HG02885 (cell line): Measurements from ENCODE around the gene CCDC73.
"Not testable (repeated sequence)": the region's sequence is repeated elsewhere in the genome, so short reads cannot be mapped to it uniquely, and the experiment has no call there.

ENCODE experiments used
- ATAC-seq: cut with Tn5 transposase; IDR thresholded peaks from one replicate; pipeline ENCODE4 v1.9.1; 2021; ENCODE audit warnings: mild to moderate bottlenecking; ENCODE audit not compliant: unreplicated experiment, poor library complexity

The CCDC73 gene

GRCh38 chr11:32794439-32794838 is at the start of gene CCDC73:
CCDC73 (minus strand) TSS chr11:32794662; CDS start chr11:32760243, 34,419 bp downstream.
- ATAC-seq = no peak

DNA sequence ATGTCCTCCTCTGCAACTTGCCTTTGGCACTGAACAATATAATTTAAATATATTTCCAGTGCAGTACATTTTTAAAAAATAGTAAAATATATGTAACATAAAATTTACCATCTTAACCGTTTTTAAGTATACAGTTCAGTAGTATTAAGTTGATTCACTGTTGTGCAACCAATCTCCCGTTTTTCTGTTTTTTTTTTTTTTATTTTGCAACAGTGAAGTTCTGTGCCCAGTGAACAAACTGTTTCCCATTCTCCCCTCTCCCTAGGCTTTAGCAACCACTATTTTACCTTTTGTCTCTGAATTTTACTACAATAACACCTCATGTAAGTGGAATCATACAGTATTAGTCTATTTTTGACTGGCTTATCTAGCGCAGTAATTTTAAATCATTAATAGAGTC is 49.1 kb upstream of the CCDC73 start:
- no peak for ATAC-seq

DNA sequence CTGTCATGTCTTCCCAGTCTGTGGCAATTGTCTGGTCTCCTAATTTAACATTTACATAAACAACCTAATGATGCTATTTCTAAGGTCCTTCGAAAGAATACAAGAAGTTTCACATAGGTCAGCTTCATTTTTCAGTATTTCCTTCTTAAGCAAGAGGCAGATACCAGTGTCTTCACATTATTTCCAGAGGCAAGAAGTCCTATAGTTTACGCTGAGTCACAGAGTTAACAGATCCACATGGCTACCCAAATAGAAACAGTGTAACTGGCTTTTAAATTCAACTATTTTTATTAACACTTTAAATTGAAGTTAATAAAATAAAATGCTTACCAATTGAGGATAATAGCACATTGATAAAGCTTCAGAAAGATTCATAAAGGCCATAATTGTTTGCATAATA is 46.1 kb upstream of the CCDC73 start:
- ATAC-seq = no peak

DNA sequence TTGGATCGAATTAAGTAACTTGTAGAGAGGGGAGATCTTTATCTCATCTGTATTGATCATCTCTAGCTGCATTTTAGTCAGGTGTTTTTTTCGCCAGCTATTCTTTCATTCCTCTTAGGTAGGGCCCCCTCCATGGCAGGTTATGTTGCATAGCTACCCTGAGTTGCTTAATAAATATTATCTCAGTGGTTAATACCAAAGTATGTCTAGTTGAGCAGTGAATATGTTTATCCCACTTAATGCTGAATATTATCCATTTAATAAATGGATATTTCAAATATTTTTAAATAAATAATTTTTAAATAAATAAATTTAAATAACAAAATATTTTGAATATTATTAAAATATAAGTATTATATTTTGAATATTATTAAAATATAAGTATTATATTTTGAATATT is 44.8 kb upstream of the CCDC73 start:
- ATAC-seq = no peak

- ATAC-seq = no peak
Measured at GRCh38 chr11:32838505-32839274, 44.2 kb upstream of the CCDC73 start.

DNA sequence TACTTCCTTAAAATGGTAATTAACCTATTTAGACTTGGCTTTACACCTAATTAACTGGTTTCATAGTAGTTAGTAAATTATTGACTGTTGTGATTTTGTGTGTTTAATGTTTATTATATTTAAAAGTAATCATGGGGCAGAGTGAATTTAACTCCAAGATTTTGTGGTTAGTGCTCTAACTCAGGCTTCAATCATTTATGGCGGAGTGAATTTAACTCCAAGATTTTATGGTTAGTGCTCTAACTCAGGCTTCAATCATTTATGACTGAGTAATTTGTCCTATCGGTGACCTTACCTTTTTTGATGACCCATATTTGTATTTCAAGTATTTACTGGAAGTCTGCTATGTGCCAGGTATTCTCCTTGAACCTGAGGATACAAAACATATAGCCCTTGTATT is 42.5 kb upstream of the CCDC73 start:
- ATAC-seq = no peak

GRCh38 chr11:32833921-32834320 is 39.5 kb upstream of the CCDC73 start:
- ATAC-seq = no peak

- no peak for ATAC-seq
Measured at GRCh38 chr11:32831221-32831620, 36.8 kb upstream of the CCDC73 start.

- ATAC-seq = no peak
Measured at GRCh38 chr11:32830796-32831195, 36.3 kb upstream of the CCDC73 start.

GRCh38 chr11:32830413-32830738 is 35.9 kb upstream of the CCDC73 start:
- ATAC-seq = peak; percentile 8

- ATAC-seq = peak; percentile 84
Measured at GRCh38 chr11:32829680-32830412, 35.4 kb upstream of the CCDC73 start, which contains the start of gene PRRG4. PRRG4 (plus strand) TSS chr11:32829927; CDS start chr11:32830530, 603 bp downstream.

- peak; percentile 56 for ATAC-seq
Measured at GRCh38 chr11:32829157-32829679, 34.8 kb upstream of the CCDC73 start.

GRCh38 chr11:32827276-32827675 is 32.8 kb upstream of the CCDC73 start:
- no peak for ATAC-seq

- no peak for ATAC-seq
Measured at GRCh38 chr11:32826113-32826512, 31.7 kb upstream of the CCDC73 start.

DNA sequence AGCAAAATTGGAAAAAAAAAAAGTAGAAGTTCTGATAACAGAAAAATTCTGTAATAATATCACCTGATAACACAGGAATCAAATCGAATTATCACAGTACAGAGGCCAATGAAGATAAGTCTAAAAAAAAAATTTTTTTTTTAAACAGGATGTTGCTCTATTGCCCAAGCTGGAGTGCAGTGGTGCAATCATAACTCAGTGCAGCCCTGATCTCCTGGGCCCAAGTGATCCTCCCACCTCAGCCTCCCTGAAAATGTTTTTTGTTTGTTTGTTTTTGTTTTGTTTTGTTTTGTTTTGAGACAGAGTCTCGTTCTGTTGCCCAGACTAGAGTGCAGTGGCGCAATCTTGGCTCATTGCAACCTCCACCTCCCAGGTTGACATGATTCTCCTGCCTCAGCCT is 29.2 kb upstream of the CCDC73 start:
- ATAC-seq = not testable (repeated sequence)

DNA sequence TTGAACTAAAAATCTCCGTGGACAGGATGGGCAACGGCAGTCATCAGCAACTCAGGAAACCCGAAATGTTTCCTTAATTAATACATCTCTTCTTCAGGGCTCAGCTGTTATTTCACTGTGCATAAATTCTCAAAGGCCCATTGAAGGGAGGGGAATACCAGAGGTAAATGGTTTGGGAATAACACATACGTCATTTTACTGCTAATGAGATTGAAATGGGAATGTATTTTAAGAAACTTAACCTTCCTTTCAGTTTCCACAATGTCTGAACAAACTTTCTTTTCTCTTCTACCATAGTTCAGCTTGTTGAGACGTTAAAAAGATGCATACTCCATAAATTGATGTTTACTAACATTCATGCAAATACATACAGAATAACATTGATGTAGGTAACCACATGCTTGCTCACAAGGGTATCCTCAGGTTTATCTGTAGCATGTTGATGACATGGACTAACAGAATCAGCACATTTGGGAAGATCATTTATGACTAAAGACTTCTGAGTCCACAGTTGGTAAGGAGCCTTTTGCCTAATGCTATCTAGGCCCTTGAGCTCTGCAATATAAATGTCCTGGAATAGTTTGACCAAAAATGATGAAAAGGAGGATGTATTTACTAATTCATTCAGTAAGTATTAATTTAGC is 27.6 kb upstream of the CCDC73 start:
- ATAC-seq = no peak

DNA sequence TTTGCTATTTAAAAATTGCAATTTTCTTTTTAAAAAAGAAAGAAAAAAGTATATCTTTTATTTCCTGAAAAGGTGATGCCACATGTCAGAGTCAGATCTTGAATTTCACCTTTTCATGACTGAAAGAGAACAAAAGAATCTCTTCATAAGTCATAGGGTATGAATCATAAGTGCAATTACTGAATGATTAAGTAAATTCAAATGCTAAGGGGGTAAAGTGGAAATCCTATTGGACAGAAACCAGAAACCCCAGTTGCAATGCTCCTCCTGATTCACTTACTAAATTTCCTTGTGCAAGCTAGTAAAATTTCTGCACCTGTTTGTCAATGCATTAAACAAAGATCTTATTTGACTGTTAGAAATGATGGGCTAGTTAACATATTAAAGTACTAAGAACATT is 27.1 kb upstream of the CCDC73 start:
- no peak for ATAC-seq

DNA sequence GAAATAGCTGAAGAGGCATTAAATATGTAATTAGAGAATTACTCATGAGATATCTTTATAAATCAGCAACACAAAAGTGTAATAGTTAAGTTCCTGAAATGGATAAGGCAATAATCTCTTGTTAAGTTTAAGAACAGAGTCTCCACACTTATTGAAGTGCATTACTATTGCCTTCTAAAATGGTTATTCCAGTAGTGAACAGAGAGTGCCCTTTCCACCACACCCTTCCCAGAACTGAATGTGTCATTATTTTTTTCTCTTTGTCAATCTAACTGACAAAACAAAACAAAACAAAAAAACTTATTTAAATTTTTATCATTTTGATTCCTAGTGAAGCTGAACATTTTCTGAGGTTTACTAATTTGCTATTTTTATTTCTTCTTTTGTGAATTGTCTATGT is 26.0 kb upstream of the CCDC73 start:
- ATAC-seq = no peak

- no peak for ATAC-seq
Measured at GRCh38 chr11:32819187-32819586, 24.7 kb upstream of the CCDC73 start.

DNA sequence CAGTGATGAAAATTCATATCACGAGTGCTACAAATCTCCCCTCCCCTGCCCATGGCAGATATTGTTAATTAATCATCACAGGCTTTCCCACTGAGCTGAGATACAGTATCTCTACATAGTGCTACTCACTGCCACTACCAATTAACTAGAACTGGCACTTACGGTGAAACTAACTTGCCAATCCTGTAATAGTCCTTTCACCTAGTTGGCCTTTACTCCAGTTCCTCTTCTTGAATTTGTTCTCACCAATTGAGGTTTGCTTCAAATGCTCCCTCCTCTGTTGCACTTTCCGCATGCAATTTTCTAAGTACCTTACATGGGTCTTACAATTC is 23.4 kb upstream of the CCDC73 start:
- ATAC-seq = no peak

GRCh38 chr11:32817181-32817851 is 22.9 kb upstream of the CCDC73 start:
- no peak for ATAC-seq
